Inflammatory macrophage treated with lipopolysaccharide for 4 hours (primary cell): ENCODE results near the gene NUP50.

Source experiments
- DNase-seq: peaks from one replicate; pipeline ENCODE4 v3.0.0-alpha.2; 2020

NUP50 gene

GRCh38 chr22:45233827-45234226, 70.1 kb downstream of the NUP50 start:
- no peak for DNase-seq

GRCh38 chr22:45235101-45235777, 71.5 kb downstream of the NUP50 start:
- peak; percentile 52 for DNase-seq

- no peak for DNase-seq
These were observed 72.2 kb downstream of the NUP50 start for GRCh38 chr22:45235851-45236342.

- no peak for DNase-seq
These were observed 73.6 kb downstream of the NUP50 start for GRCh38 chr22:45237065-45237990.
